ENCODE results near the gene CFAP298.
"Not testable (repeated sequence)": the region's sequence is repeated elsewhere in the genome, so short reads cannot be mapped to it uniquely, and the experiment has no call there.

GRCh38 chr21:32618218-32618617, 6.0 kb upstream of the CFAP298 start:
- TF ChIP-seq POLR2A (IDR thresholded peaks at IDR 0.05), result not testable (repeated sequence)
- TF ChIP-seq, protein P1, sequence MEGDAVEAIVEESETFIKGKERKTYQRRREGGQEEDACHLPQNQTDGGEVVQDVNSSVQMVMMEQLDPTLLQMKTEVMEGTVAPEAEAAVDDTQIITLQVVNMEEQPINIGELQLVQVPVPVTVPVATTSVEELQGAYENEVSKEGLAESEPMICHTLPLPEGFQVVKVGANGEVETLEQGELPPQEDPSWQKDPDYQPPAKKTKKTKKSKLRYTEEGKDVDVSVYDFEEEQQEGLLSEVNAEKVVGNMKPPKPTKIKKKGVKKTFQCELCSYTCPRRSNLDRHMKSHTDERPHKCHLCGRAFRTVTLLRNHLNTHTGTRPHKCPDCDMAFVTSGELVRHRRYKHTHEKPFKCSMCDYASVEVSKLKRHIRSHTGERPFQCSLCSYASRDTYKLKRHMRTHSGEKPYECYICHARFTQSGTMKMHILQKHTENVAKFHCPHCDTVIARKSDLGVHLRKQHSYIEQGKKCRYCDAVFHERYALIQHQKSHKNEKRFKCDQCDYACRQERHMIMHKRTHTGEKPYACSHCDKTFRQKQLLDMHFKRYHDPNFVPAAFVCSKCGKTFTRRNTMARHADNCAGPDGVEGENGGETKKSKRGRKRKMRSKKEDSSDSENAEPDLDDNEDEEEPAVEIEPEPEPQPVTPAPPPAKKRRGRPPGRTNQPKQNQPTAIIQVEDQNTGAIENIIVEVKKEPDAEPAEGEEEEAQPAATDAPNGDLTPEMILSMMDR (IDR thresholded peaks at IDR 0.05), result not testable (repeated sequence)
